HG02642 (cell line): Measurements from ENCODE around the gene NCBP1.
"Not testable (repeated sequence)": the region's sequence is repeated elsewhere in the genome, so short reads cannot be mapped to it uniquely, and the experiment has no call there.

Source experiments
- ATAC-seq: cut with Tn5 transposase; IDR thresholded peaks from one replicate; pipeline ENCODE4 v1.9.1; 2021; ENCODE audit warnings: mild to moderate bottlenecking; ENCODE audit not compliant: unreplicated experiment, poor library complexity

The NCBP1 gene

GRCh38 chr9:97632985-97633858 is at the start of gene NCBP1, which contains the start of gene TSTD2:
Gene NCBP1, plus strand, starts transcription at chr9:97633821. Its CDS starts 61 bp downstream, at chr9:97633882.
Gene TSTD2, minus strand, starts transcription at chr9:97633368. Its CDS starts 5,806 bp downstream, at chr9:97627562.
- peak; percentile 89 for ATAC-seq

- not testable (repeated sequence) for ATAC-seq
Measured at GRCh38 chr9:97584778-97585177, 48.8 kb upstream of the NCBP1 start.

- ATAC-seq = not testable (repeated sequence)
Measured at GRCh38 chr9:97586909-97587308, 46.7 kb upstream of the NCBP1 start.

- ATAC-seq = no peak
Measured at GRCh38 chr9:97591535-97591934, 42.1 kb upstream of the NCBP1 start.

GRCh38 chr9:97592126-97592525 is 41.5 kb upstream of the NCBP1 start:
- ATAC-seq = no peak

GRCh38 chr9:97593960-97594359 is 39.7 kb upstream of the NCBP1 start:
- no peak for ATAC-seq

- no peak for ATAC-seq
Measured at GRCh38 chr9:97594381-97594921, 39.2 kb upstream of the NCBP1 start.

- no peak for ATAC-seq
Measured at GRCh38 chr9:97596906-97597305, 36.7 kb upstream of the NCBP1 start.

GRCh38 chr9:97598461-97599288 is 34.9 kb upstream of the NCBP1 start:
- peak; percentile 87 for ATAC-seq

GRCh38 chr9:97599314-97599846 is 34.2 kb upstream of the NCBP1 start:
- no peak for ATAC-seq

GRCh38 chr9:97600531-97601227 is 32.9 kb upstream of the NCBP1 start:
- no peak for ATAC-seq

- no peak for ATAC-seq
Measured at GRCh38 chr9:97601228-97601898, 32.3 kb upstream of the NCBP1 start.

GRCh38 chr9:97602430-97602829 is 31.2 kb upstream of the NCBP1 start:
- ATAC-seq = no peak

- no peak for ATAC-seq
Measured at GRCh38 chr9:97604901-97605645, 28.5 kb upstream of the NCBP1 start.

- ATAC-seq = no peak
Measured at GRCh38 chr9:97615439-97616072, 18.1 kb upstream of the NCBP1 start.

- no peak for ATAC-seq
Measured at GRCh38 chr9:97617939-97618416, 15.6 kb upstream of the NCBP1 start.

- ATAC-seq = not testable (repeated sequence)
Measured at GRCh38 chr9:97620063-97620462, 13.6 kb upstream of the NCBP1 start.

- ATAC-seq = not testable (repeated sequence)
Measured at GRCh38 chr9:97622483-97622882, 11.1 kb upstream of the NCBP1 start.
